CD8-positive, alpha-beta memory T cell (primary cell): ENCODE data around the gene SELENOV. TPM values are rescaled to one million over a fixed set of nuclear protein-coding genes. Genes with fewer than 3 reads are reported as not detected.

Source experiments
- CTCF ChIA-PET: fragments of 350-600 bp; sonication (Branson Sonifier 250); formaldehyde crosslinking; loops from one replicate; lab custom pipeline; 2021; ENCODE audit warnings: antibody characterized with exemption; lab: Charles Lee
- POLR2A ChIA-PET: fragments of 350-600 bp; sonication (Branson Sonifier 250); formaldehyde crosslinking; loops from one replicate; lab custom pipeline; 2021; ENCODE audit warnings: antibody characterized with exemption; lab: Charles Lee
- DNase-seq, 5 donors: peaks; one replicate each; pipeline versions ENCODE4 v3.0.0 to v3.0.0-alpha.2; 2020 to 2022; ENCODE audit warnings: mixed read lengths in 1 of 5
- H3K27ac ChIP-seq: one replicate; pipeline ENCODE4 v1.7.0; 2013; ENCODE audit warnings: low read depth, mild to moderate bottlenecking, low read length, moderate library complexity
- H3K27me3 ChIP-seq: 2 replicates; pipeline ENCODE4 v1.7.0; 2013; ENCODE audit warnings: low read length, mild to moderate bottlenecking; ENCODE audit not compliant: insufficient read depth, poor library complexity, severe bottlenecking
- H3K36me3 ChIP-seq: 2 replicates; pipeline ENCODE4 v1.7.0; 2013; ENCODE audit warnings: mild to moderate bottlenecking, low read length, moderate library complexity; ENCODE audit not compliant: insufficient read depth
- H3K4me1 ChIP-seq: 2 replicates; pipeline ENCODE4 v1.7.0; 2013; ENCODE audit warnings: mild to moderate bottlenecking, low read length, moderate library complexity; ENCODE audit not compliant: insufficient read depth
- H3K4me3 ChIP-seq: 2 replicates; pipeline ENCODE4 v1.7.0; 2013; ENCODE audit warnings: mild to moderate bottlenecking, low read length
- H3K9me3 ChIP-seq: 2 replicates; pipeline ENCODE4 v1.7.0; 2013; ENCODE audit warnings: mild to moderate bottlenecking, low read length
- H3K27ac Mint-ChIP-seq, 8 donors: one replicate each; pipeline ENCODE4 v1.8.0; 2020 to 2021; ENCODE audit warnings: mixed read lengths in 8 of 8, mild to moderate bottlenecking in 6 of 8, inconsistent platforms in 3 of 8, moderate library complexity in 3 of 8
- H3K27me3 Mint-ChIP-seq, 2 donors: one replicate each; pipeline ENCODE4 v1.8.0; 2020 to 2021; ENCODE audit warnings: mixed read lengths in 2 of 2, mild to moderate bottlenecking in 1 of 2, moderate library complexity in 1 of 2
- H3K36me3 Mint-ChIP-seq, 3 donors: one replicate each; pipeline ENCODE4 v1.8.0; 2020 to 2021; ENCODE audit warnings: mixed read lengths in 3 of 3, inconsistent platforms in 1 of 3, mild to moderate bottlenecking in 1 of 3
- H3K4me1 Mint-ChIP-seq, 3 donors: one replicate each; pipeline ENCODE4 v1.8.0; 2020 to 2021; ENCODE audit warnings: mixed read lengths in 3 of 3, inconsistent platforms in 1 of 3, mild to moderate bottlenecking in 1 of 3
- H3K4me3 Mint-ChIP-seq, 7 donors: one replicate each; pipeline ENCODE4 v1.8.0; 2020 to 2021; ENCODE audit warnings: mixed read lengths in 7 of 7, mild to moderate bottlenecking in 6 of 7, moderate library complexity in 4 of 7, inconsistent platforms in 2 of 7
- H3K9me3 Mint-ChIP-seq, 5 donors: one replicate each; pipeline ENCODE4 v1.8.0; 2020 to 2022; ENCODE audit warnings: mixed read lengths in 5 of 5, mild to moderate bottlenecking in 3 of 5, moderate library complexity in 2 of 5, inconsistent platforms in 1 of 5
- polyA plus RNA-seq: library from polyadenylated mRNA; unstranded; fragments of 300-500 nt; fragmentation: Illumina TruSeq; gene quantifications from one replicate; pipeline ENCODE4 v1.2.3, GENCODE V29; 2021
- total RNA-seq, 2 experiments: library from RNA; stranded (reverse); gene quantifications; one replicate each; pipeline ENCODE4 v1.2.3, GENCODE V29; 2021

Gene SELENOV
- total and polyA plus RNA-seq, 3 experiments from 2014 or later: not detected

GRCh38 chr19:39525205-39525604, 10.3 kb downstream of the SELENOV start:
- no peaks in the 10 kb centered on the region for H3K9me3 ChIP-seq
- H3K27ac ChIP-seq: no peak overlapping the region
- H3K27me3 ChIP-seq: no peaks in the 10 kb centered on the region
- H3K36me3 ChIP-seq: no peaks in the 10 kb centered on the region
- Mint-ChIP-seq H3K4me1 (peaks cover 6 to 8% (median 6%) of the 10 kb centered on the region in 3 donors), H3K27ac (peak overlapping the region in 1 of 8 donors; percentile 33), H3K9me3 (no peaks in the 10 kb centered on the region), H3K27me3 (no peaks in the 10 kb centered on the region), H3K4me3 (no peak overlapping the region), H3K36me3 (peaks cover 0 to 5% (median 0%) of the 10 kb centered on the region in 3 donors)
- no peaks in the 10 kb centered on the region for H3K4me1 ChIP-seq
- POLR2A ChIA-PET: no interaction called here
- no peak overlapping the region for H3K4me3 ChIP-seq
- no peak for DNase-seq
- CTCF ChIA-PET: interaction anchor here (1.1 to 1.3 kb wide), 2 partner anchors 9 to 403 kb away, joined by 3 read pairs; no protein-coding TSS in a partner anchor

DNA sequence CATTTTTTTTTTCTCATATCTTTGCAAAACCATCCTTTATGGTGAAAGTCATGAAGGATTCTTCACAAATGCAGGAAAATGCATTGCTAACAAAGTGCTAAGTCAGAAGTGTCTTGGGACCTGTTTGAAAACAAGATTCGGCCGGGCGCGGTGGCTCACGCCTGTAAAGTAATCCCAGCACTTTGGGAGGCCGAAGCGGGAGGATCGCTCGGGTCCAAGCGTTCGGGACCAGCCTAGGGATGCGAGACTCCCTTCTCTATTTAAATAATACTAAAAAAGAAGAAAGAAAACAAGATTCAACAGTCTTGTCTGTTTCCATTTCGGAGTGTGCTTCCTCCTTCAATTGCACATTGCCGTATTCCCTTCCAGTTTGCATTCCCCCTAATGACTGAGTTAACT, 16.9 kb downstream of the SELENOV start:
- DNase-seq: no peak
- Histone ChIP-seq H3K27ac (peak overlapping the region; percentile 73), H3K4me1 (peaks cover 14% of the 10 kb centered on the region), H3K9me3 (no peaks in the 10 kb centered on the region), H3K4me3 (peak overlapping the region; percentile 95), H3K27me3 (no peaks in the 10 kb centered on the region), H3K36me3 (no peaks in the 10 kb centered on the region)
- H3K36me3 Mint-ChIP-seq: peaks cover 0 to 11% (median 0%) of the 10 kb centered on the region in 3 donors
- H3K9me3 Mint-ChIP-seq: no peaks in the 10 kb centered on the region
- ChIA-PET CTCF (interaction anchor here (0.8 to 3.2 kb wide), 8 partner anchors 19 to 422 kb away, joined by 3 to 22 read pairs (median 9); partner anchors contain the start of genes DLL3 and RPS16), POLR2A (interaction anchor here (0.7 to 1.6 kb wide), 4 partner anchors 86 to 141 kb away, joined by 3 to 9 read pairs (median 3); partner anchors contain the start of genes MED29, PAF1, RPS16 and SUPT5H)
- H3K27ac Mint-ChIP-seq: peak overlapping the region; percentile 78 to 95 (median 87)
- H3K4me3 Mint-ChIP-seq: peak overlapping the region; percentile 89 to 100 (median 93)
- peaks cover 0 to 2% of the 10 kb centered on the region in 2 donors for H3K27me3 Mint-ChIP-seq
- peaks cover 22 to 39% (median 36%) of the 10 kb centered on the region in 3 donors for H3K4me1 Mint-ChIP-seq

DNA sequence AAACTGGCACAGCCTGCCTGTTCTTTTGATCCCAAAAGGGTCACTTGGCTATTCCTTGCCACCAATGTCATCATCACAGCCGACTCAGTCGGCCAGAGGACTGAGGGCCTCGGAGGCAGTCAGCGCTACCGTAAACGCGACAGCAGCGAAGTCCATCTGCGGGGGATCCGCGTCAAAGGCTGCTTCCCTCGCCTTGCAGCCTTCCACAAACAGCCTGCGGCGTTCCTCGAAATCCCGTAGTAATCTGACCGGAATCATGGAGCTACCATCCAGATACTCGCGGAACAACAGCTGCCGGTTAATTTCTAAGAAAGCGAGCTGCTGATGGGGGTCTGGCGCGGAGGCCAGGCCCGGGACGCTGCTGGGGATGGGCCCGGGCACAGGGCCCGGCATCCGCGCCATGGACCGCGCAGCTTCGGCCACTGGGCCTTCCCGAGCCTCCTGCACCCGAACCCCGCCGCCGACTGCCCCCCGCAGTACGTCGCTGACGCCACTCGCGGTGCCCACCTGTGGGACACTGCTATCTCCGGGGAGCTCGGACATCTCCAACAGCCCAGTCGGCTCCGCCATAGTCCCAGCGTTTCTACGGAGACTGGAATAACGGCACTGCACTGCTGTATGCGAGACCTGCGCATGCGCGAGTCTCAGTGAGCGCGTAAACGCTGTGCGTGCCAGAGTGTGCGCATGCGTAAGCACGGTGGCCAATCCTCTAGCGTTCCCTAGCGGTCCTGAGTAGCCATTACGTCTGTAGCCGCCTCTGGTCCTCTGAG, 17.5 kb downstream of the SELENOV start, which contains the start of gene EID2B:
TSS of gene EID2B (minus strand) at position 620 of the 770 bp plus-strand sequence. CDS start at position 570, 50 bp downstream.
- H3K4me1 ChIP-seq: peaks cover 14% of the 10 kb centered on the region
- Mint-ChIP-seq H3K27me3 (peaks cover 0 to 2% of the 10 kb centered on the region in 2 donors), H3K4me1 (peaks cover 25 to 44% (median 39%) of the 10 kb centered on the region in 3 donors), H3K4me3 (peak within 1 kb of the TSS; percentile 89 to 100 (median 93)), H3K9me3 (no peaks in the 10 kb centered on the region), H3K27ac (peak within 1 kb of the TSS; percentile 79 to 96 (median 92)), H3K36me3 (peaks cover 0 to 11% (median 0%) of the 10 kb centered on the region in 3 donors)
- CTCF ChIA-PET: interaction anchor here (0.7 to 3.2 kb wide), 18 partner anchors 9 to 423 kb away, joined by 3 to 22 read pairs (median 6); partner anchors contain the start of genes DLL3, MED29, PAF1 and PLEKHG2
- H3K4me3 ChIP-seq: peak within 1 kb of the TSS; percentile 95
- peak; percentile 91 to 97 (median 93) for DNase-seq
- H3K27ac ChIP-seq: peak within 1 kb of the TSS; percentile 73
- H3K36me3 ChIP-seq: no peaks in the 10 kb centered on the region
- H3K27me3 ChIP-seq: no peaks in the 10 kb centered on the region
- POLR2A ChIA-PET: interaction anchor here (0.6 to 1.6 kb wide), 6 partner anchors 52 to 142 kb away, joined by 3 to 9 read pairs (median 3); partner anchors contain the start of genes MED29, PAF1, RPS16 and SUPT5H
- H3K9me3 ChIP-seq: no peaks in the 10 kb centered on the region

- Histone ChIP-seq H3K36me3 (no peaks in the 10 kb centered on the region), H3K27ac (no peak overlapping the region), H3K9me3 (no peaks in the 10 kb centered on the region), H3K4me1 (peaks cover 18% of the 10 kb centered on the region), H3K4me3 (peak overlapping the region; percentile 95), H3K27me3 (no peaks in the 10 kb centered on the region)
- Mint-ChIP-seq H3K27me3 (peaks cover 0 to 2% of the 10 kb centered on the region in 2 donors), H3K27ac (peak overlapping the region in 7 of 8 donors; percentile 63 to 96 (median 92)), H3K36me3 (peaks cover 0 to 14% (median 0%) of the 10 kb centered on the region in 3 donors), H3K4me1 (peaks cover 28 to 50% (median 45%) of the 10 kb centered on the region in 3 donors), H3K4me3 (peak overlapping the region; percentile 89 to 100 (median 93)), H3K9me3 (no peaks in the 10 kb centered on the region)
- peak in 1 of 5 donors; percentile 20 for DNase-seq
- POLR2A ChIA-PET: interaction anchor here (0.6 to 1.6 kb wide), 4 partner anchors 53 to 97 kb away, joined by 3 to 9 read pairs (median 4); partner anchors contain the start of genes RPS16, SUPT5H and TIMM50
- CTCF ChIA-PET: interaction anchor here (0.7 to 3.2 kb wide), 20 partner anchors 8 to 439 kb away, joined by 3 to 22 read pairs (median 6); partner anchors contain the start of genes DLL3, MED29, PAF1 and PLEKHG2
Measured at GRCh38 chr19:39533003-39533512, 18.1 kb downstream of the SELENOV start.

DNA sequence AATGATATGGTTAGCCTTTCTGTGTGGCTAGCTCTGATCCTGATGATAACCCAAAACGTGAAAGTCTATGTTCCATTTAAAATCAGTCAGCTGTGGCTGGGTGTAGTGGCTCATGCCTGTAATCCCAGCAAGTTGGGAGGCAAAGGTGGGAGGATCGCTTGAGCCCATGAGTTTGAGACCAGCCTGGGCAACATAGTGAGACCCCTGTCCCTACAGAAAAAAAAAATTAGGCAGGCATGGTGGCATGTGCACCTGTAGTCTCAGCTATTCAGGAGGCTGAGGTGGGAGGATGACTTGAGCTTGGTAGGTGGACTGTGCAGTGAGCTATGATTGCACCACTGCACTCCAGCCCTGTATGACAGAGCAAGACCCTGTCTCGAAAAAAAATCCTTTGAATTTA, 18.9 kb downstream of the SELENOV start:
- Mint-ChIP-seq H3K4me3 (peak overlapping the region in 1 of 7 donors; percentile 64), H3K9me3 (no peaks in the 10 kb centered on the region), H3K36me3 (peaks cover 0 to 12% (median 0%) of the 10 kb centered on the region in 3 donors), H3K27ac (no peak overlapping the region), H3K4me1 (peaks cover 28 to 52% (median 46%) of the 10 kb centered on the region in 3 donors), H3K27me3 (peaks cover 0 to 2% of the 10 kb centered on the region in 2 donors)
- peaks cover 25% of the 10 kb centered on the region for H3K4me1 ChIP-seq
- H3K36me3 ChIP-seq: no peaks in the 10 kb centered on the region
- no peak for DNase-seq
- no peaks in the 10 kb centered on the region for H3K9me3 ChIP-seq
- ChIA-PET POLR2A (no interaction called here), CTCF (interaction anchor here (0.9 to 3.2 kb wide), 16 partner anchors 9 to 440 kb away, joined by 3 to 22 read pairs (median 6); partner anchors contain the start of genes DLL3, MED29, PAF1 and PLEKHG2)
- H3K27me3 ChIP-seq: no peaks in the 10 kb centered on the region
- no peak overlapping the region for H3K4me3 ChIP-seq
- no peak overlapping the region for H3K27ac ChIP-seq

- CTCF ChIA-PET: interaction anchor here (0.9 to 1.1 kb wide), 2 partner anchors 12 to 104 kb away, joined by 3 to 4 read pairs; partner anchors contain the start of gene RPS16
- H3K4me3 ChIP-seq: peak overlapping the region; percentile 77
- DNase-seq: no peak
Measured at GRCh38 chr19:39539165-39539517, 24.2 kb downstream of the SELENOV start.

DNA sequence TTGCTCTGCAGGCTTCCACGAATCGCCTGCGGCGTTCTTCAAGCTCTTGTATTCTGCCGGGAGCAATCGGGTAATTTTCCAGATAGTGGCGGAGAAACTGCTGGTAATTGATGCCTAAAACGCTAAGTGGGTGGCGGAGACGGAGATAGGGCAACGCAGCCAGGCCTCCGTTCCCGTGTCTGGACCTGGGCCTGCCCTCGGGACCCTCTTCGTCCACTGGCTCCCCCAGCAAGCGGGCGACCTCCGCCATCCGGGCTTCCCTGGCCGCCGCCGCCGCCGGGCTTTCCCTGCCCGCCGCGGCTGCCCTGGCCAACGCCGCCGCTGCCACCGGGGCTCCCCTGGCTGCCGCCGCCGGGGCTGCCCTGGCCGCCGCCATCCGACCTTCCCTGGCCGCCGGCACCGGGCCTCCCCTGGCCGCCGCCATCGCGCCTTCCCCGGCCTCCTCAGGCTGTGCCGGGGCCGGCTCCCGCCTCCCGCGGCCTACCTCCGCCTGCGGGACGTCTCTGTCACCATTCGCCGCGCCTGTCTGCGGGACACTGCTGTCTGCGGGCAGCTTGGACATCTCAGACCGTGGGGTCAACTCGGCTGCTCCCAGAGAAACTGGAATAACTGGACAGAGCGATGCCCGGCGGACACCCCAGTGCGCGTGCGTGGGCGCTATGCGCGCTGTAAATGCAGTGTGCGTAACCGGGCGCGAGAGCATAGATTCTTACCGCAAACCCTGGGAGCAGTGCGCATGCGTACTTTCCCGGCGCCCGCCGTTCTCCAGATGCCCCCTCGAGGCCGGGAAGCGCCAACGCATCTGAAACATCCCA, 24.8 kb downstream of the SELENOV start, which contains the start of gene EID2:
TSS of gene EID2 (minus strand) at position 644 of the 815 bp plus-strand sequence. CDS start at position 562, 82 bp downstream.
- peak; percentile 89 to 96 (median 91) for DNase-seq
- Mint-ChIP-seq H3K4me1 (peaks cover 31 to 51% (median 48%) of the 10 kb centered on the region in 3 donors), H3K27ac (peak within 1 kb of the TSS; percentile 92 to 100 (median 98)), H3K4me3 (peak within 1 kb of the TSS; percentile 96 to 99 (median 98)), H3K36me3 (peaks cover 0 to 12% (median 0%) of the 10 kb centered on the region in 3 donors), H3K9me3 (no peaks in the 10 kb centered on the region), H3K27me3 (peaks cover 0 to 7% of the 10 kb centered on the region in 2 donors)
- Histone ChIP-seq H3K27me3 (no peaks in the 10 kb centered on the region), H3K36me3 (no peaks in the 10 kb centered on the region), H3K4me3 (peak within 1 kb of the TSS; percentile 84), H3K9me3 (no peaks in the 10 kb centered on the region), H3K4me1 (peaks cover 34% of the 10 kb centered on the region), H3K27ac (peak within 1 kb of the TSS; percentile 77)
- ChIA-PET CTCF (interaction anchor here (0.9 to 1.1 kb wide), 2 partner anchors 12 to 104 kb away, joined by 3 to 4 read pairs; partner anchors contain the start of gene RPS16), POLR2A (no interaction called here)

More at GRCh38 chr19:39539165-39539517, 24.2 kb downstream of the SELENOV start:
- peaks cover 0 to 6% of the 10 kb centered on the region in 2 donors for H3K27me3 Mint-ChIP-seq
- H3K9me3 Mint-ChIP-seq: no peaks in the 10 kb centered on the region
- Histone ChIP-seq H3K27me3 (no peaks in the 10 kb centered on the region), H3K27ac (peak overlapping the region; percentile 43), H3K4me1 (peaks cover 28% of the 10 kb centered on the region), H3K36me3 (no peaks in the 10 kb centered on the region), H3K9me3 (no peaks in the 10 kb centered on the region)
- peaks cover 30 to 45% (median 44%) of the 10 kb centered on the region in 3 donors for H3K4me1 Mint-ChIP-seq
- peak overlapping the region; percentile 86 to 97 (median 92) for H3K4me3 Mint-ChIP-seq
- peak overlapping the region; percentile 88 to 97 (median 96) for H3K27ac Mint-ChIP-seq
- POLR2A ChIA-PET: no interaction called here
- peaks cover 0 to 12% (median 0%) of the 10 kb centered on the region in 3 donors for H3K36me3 Mint-ChIP-seq
